ENCODE results near the gene CYP8B1. TPM values are rescaled to one million over a fixed set of nuclear protein-coding genes. Genes with fewer than 3 reads are reported as not detected.

Gene CYP8B1
- total and polyA plus RNA-seq, 2 experiments from 2014 or later = not detected

DNA sequence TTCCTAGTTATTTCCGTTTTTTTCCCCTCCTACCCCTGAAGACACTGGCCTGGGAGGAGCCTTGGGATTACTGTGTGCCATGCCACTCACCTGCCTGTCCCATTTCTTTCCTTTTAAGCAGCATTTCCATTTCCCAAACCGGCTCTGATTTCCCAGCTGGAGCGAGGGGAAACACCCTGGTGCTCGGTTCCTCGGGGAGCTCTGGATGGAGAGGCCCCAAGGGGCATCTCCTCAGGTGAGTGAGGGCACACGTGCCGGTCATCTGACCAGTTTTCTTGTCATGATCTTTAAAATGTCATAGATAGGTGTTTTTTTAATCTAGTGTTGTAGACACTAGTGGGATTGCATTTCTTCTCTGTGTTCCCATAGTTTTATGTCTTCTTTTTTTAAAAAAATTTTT is 33.0 kb upstream of the CYP8B1 start (continued):
- TF ChIP-seq, protein P1, sequence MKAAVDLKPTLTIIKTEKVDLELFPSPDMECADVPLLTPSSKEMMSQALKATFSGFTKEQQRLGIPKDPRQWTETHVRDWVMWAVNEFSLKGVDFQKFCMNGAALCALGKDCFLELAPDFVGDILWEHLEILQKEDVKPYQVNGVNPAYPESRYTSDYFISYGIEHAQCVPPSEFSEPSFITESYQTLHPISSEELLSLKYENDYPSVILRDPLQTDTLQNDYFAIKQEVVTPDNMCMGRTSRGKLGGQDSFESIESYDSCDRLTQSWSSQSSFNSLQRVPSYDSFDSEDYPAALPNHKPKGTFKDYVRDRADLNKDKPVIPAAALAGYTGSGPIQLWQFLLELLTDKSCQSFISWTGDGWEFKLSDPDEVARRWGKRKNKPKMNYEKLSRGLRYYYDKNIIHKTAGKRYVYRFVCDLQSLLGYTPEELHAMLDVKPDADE (IDR thresholded peaks at IDR 0.05) = no peak

DNA sequence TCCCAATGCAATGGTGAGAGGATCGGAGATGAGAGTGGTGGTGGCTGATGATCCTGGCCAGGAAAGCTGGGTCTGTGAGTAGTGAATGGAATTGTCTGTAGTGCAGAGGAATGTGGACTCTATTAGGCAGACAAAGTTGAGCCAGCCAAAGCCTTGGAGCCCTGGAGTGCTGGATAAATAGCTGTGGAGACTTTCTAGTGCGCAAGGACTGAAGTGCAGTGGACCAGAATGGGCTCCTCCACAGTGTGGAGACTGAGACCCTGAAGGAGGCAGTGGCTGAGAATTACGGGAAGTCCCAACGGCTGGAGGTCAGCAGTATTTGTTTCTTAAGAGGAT is 31.1 kb upstream of the CYP8B1 start:
- no peak overlapping the region for H3K27ac ChIP-seq (ENCODE audit: low read depth)
- no peak overlapping the region for H3K4me3 ChIP-seq
- Mint-ChIP-seq H3K27me3 (ENCODE audit: insufficient read depth, low read depth, poor library complexity) (peaks cover 10% of the 10 kb centered on the region), H3K9me3 (peaks cover 32% of the 10 kb centered on the region), H3K36me3 (ENCODE audit: low read depth) (peaks cover 36% of the 10 kb centered on the region), H3K4me1 (peaks cover 4% of the 10 kb centered on the region; the same call in 1 of the 3 replicates), H3K27ac (no peak overlapping the region), H3K4me3 (peak overlapping the region; percentile 14; the same call in 2 of the 3 replicates)
- ATAC-seq (no peak), DNase-seq (ENCODE audit: low spot score) (no peak)
- H3K9me2 ChIP-seq (ENCODE audit: insufficient read depth) = 0 out of 2 replicates have a peak, but pooled peaks cover 4% of the 10 kb centered on the region
- no peaks in the 10 kb centered on the region for H3K79me2 ChIP-seq (replicated peaks; ENCODE audit: insufficient read depth)
- no peaks in the 10 kb centered on the region for H3F3A ChIP-seq (replicated peaks; ENCODE audit: low read depth)
- no peaks in the 10 kb centered on the region; the same call in 1 of the 2 replicates for H3K4me1 ChIP-seq (ENCODE audit: insufficient read depth)
- H3K4me2 ChIP-seq = no peak overlapping the region
- H4K20me1 ChIP-seq (replicated peaks; ENCODE audit: insufficient read depth) = no peaks in the 10 kb centered on the region
- peak overlapping the region; percentile 69 for H2AFZ ChIP-seq
- no peaks in the 10 kb centered on the region; the same call in 1 of the 2 replicates for H3K36me3 ChIP-seq (ENCODE audit: insufficient read depth)
- no peaks in the 10 kb centered on the region for H3K27me3 ChIP-seq (ENCODE audit: insufficient read depth)
- TF ChIP-seq, protein P2, sequence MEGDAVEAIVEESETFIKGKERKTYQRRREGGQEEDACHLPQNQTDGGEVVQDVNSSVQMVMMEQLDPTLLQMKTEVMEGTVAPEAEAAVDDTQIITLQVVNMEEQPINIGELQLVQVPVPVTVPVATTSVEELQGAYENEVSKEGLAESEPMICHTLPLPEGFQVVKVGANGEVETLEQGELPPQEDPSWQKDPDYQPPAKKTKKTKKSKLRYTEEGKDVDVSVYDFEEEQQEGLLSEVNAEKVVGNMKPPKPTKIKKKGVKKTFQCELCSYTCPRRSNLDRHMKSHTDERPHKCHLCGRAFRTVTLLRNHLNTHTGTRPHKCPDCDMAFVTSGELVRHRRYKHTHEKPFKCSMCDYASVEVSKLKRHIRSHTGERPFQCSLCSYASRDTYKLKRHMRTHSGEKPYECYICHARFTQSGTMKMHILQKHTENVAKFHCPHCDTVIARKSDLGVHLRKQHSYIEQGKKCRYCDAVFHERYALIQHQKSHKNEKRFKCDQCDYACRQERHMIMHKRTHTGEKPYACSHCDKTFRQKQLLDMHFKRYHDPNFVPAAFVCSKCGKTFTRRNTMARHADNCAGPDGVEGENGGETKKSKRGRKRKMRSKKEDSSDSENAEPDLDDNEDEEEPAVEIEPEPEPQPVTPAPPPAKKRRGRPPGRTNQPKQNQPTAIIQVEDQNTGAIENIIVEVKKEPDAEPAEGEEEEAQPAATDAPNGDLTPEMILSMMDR (conservative IDR thresholded peaks at IDR 0.05; ENCODE audit: low read depth in 2 of 2) = no peak
- TF ChIP-seq, protein P3, sequence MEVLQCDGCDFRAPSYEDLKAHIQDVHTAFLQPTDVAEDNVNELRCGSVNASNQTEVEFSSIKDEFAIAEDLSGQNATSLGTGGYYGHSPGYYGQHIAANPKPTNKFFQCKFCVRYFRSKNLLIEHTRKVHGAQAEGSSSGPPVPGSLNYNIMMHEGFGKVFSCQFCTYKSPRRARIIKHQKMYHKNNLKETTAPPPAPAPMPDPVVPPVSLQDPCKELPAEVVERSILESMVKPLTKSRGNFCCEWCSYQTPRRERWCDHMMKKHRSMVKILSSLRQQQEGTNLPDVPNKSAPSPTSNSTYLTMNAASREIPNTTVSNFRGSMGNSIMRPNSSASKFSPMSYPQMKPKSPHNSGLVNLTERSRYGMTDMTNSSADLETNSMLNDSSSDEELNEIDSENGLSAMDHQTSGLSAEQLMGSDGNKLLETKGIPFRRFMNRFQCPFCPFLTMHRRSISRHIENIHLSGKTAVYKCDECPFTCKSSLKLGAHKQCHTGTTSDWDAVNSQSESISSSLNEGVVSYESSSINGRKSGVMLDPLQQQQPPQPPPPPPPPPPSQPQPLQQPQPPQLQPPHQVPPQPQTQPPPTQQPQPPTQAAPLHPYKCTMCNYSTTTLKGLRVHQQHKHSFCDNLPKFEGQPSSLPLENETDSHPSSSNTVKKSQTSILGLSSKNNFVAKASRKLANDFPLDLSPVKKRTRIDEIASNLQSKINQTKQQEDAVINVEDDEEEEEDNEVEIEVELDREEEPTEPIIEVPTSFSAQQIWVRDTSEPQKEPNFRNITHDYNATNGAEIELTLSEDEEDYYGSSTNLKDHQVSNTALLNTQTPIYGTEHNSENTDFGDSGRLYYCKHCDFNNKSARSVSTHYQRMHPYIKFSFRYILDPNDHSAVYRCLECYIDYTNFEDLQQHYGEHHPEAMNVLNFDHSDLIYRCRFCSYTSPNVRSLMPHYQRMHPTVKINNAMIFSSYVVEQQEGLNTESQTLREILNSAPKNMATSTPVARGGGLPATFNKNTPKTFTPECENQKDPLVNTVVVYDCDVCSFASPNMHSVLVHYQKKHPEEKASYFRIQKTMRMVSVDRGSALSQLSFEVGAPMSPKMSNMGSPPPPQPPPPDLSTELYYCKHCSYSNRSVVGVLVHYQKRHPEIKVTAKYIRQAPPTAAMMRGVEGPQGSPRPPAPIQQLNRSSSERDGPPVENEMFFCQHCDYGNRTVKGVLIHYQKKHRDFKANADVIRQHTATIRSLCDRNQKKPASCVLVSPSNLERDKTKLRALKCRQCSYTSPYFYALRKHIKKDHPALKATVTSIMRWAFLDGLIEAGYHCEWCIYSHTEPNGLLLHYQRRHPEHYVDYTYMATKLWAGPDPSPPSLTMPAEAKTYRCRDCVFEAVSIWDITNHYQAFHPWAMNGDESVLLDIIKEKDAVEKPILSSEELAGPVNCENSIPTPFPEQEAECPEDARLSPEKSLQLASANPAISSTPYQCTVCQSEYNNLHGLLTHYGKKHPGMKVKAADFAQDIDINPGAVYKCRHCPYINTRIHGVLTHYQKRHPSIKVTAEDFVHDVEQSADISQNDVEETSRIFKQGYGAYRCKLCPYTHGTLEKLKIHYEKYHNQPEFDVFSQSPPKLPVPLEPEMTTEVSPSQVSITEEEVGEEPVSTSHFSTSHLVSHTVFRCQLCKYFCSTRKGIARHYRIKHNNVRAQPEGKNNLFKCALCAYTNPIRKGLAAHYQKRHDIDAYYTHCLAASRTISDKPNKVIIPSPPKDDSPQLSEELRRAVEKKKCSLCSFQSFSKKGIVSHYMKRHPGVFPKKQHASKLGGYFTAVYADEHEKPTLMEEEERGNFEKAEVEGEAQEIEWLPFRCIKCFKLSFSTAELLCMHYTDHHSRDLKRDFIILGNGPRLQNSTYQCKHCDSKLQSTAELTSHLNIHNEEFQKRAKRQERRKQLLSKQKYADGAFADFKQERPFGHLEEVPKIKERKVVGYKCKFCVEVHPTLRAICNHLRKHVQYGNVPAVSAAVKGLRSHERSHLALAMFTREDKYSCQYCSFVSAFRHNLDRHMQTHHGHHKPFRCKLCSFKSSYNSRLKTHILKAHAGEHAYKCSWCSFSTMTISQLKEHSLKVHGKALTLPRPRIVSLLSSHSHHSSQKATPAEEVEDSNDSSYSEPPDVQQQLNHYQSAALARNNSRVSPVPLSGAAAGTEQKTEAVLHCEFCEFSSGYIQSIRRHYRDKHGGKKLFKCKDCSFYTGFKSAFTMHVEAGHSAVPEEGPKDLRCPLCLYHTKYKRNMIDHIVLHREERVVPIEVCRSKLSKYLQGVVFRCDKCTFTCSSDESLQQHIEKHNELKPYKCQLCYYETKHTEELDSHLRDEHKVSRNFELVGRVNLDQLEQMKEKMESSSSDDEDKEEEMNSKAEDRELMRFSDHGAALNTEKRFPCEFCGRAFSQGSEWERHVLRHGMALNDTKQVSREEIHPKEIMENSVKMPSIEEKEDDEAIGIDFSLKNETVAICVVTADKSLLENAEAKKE (CRISPR knock-in tag; IDR thresholded peaks at IDR 0.05) = no peak
- no peak for TF ChIP-seq ZNF114 (CRISPR knock-in tag; IDR thresholded peaks at IDR 0.05)
- TF ChIP-seq, protein P4, sequence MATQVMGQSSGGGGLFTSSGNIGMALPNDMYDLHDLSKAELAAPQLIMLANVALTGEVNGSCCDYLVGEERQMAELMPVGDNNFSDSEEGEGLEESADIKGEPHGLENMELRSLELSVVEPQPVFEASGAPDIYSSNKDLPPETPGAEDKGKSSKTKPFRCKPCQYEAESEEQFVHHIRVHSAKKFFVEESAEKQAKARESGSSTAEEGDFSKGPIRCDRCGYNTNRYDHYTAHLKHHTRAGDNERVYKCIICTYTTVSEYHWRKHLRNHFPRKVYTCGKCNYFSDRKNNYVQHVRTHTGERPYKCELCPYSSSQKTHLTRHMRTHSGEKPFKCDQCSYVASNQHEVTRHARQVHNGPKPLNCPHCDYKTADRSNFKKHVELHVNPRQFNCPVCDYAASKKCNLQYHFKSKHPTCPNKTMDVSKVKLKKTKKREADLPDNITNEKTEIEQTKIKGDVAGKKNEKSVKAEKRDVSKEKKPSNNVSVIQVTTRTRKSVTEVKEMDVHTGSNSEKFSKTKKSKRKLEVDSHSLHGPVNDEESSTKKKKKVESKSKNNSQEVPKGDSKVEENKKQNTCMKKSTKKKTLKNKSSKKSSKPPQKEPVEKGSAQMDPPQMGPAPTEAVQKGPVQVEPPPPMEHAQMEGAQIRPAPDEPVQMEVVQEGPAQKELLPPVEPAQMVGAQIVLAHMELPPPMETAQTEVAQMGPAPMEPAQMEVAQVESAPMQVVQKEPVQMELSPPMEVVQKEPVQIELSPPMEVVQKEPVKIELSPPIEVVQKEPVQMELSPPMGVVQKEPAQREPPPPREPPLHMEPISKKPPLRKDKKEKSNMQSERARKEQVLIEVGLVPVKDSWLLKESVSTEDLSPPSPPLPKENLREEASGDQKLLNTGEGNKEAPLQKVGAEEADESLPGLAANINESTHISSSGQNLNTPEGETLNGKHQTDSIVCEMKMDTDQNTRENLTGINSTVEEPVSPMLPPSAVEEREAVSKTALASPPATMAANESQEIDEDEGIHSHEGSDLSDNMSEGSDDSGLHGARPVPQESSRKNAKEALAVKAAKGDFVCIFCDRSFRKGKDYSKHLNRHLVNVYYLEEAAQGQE (IDR thresholded peaks at IDR 0.05; ENCODE audit: unreplicated experiment) = no peak
- TF ChIP-seq, protein P1 (IDR thresholded peaks at IDR 0.05) = no peak
- no peak for TF ChIP-seq NANOG (IDR thresholded peaks at IDR 0.05; ENCODE audit: borderline replicate concordance)
- TF ChIP-seq EZH2phosphoT487 (IDR thresholded peaks at IDR 0.05; ENCODE audit: unreplicated experiment) = no peak
- no peak for TF ChIP-seq JUNB (IDR thresholded peaks at IDR 0.05; ENCODE audit: unreplicated experiment)
- no peak for TF ChIP-seq ZNF331 (CRISPR knock-in tag; IDR thresholded peaks at IDR 0.05; ENCODE audit: low read depth)
- no peak for TF ChIP-seq CREB1 (CRISPR knock-in tag; IDR thresholded peaks at IDR 0.05; ENCODE audit: low read depth)
- no peak for TF ChIP-seq STAT1 (IDR thresholded peaks at IDR 0.05; ENCODE audit: unreplicated experiment)
- TF ChIP-seq POLR2AphosphoS5 (IDR thresholded peaks at IDR 0.05; ENCODE audit: low read depth) = no peak

All from GM23338 (cell line).